ENCODE results near the gene SHANK1. TPM values are rescaled to one million over a fixed set of nuclear protein-coding genes. Genes with fewer than 3 reads are reported as not detected.
A peak's percentile ranks its signal among the peaks of the same experiment; 100 is the strongest.

SHANK1 gene
- polyA plus RNA-seq, 3 donors: not detected

- Histone ChIP-seq H3K27ac (ENCODE audit: low read depth in 1 of 2, low read length in 2 of 2) (no peak overlapping the region), H3K9me3 (replicated peaks in 1 of 2; ENCODE audit: control insufficient read depth in 1 of 2, insufficient read depth in 1 of 2, low read length in 2 of 2) (no peaks in the 10 kb centered on the region), H2AFZ (ENCODE audit: insufficient read depth, low read depth, low read length, poor library complexity, severe bottlenecking) (no peak overlapping the region), H3K4me3 (replicated peaks in 1 of 3; ENCODE audit: low read depth in 2 of 3, low read length in 3 of 3) (no peak overlapping the region), H3K4me1 (ENCODE audit: control insufficient read depth in 1 of 2, insufficient read depth in 2 of 2, low read length in 2 of 2) (no peaks in the 10 kb centered on the region), H3K36me3 (replicated peaks in 1 of 2; ENCODE audit: control insufficient read depth in 1 of 2, insufficient read depth in 2 of 2, low read length in 2 of 2) (no peaks in the 10 kb centered on the region), H3K9ac (ENCODE audit: insufficient read depth, low read length, poor library complexity, severe bottlenecking) (no peak overlapping the region), H3K4me2 (replicated peaks; ENCODE audit: extremely low read depth, low read length, poor library complexity, severe bottlenecking) (no peak overlapping the region), H4K20me1 (ENCODE audit: insufficient read depth, low read length) (no peaks in the 10 kb centered on the region), H3K27me3 (ENCODE audit: control insufficient read depth in 2 of 2, insufficient read depth in 2 of 2, low read length in 2 of 2) (peaks cover 25 to 66% of the 10 kb centered on the region in 2 donors), H3K79me2 (ENCODE audit: insufficient read depth, low read length) (no peaks in the 10 kb centered on the region)
- 59% methylated on average over 16 of the region's 23 CpGs for WGBS (ENCODE audit: insufficient coverage)
- peaks cover 0 to 16% (median 9%) of the 10 kb centered on the region in 7 donors for H3K9me3 Mint-ChIP-seq
- peak overlapping the region in 1 of 2 donors; percentile 83 for H3K4me3 Mint-ChIP-seq
- intact Hi-C loops (cut with micrococcal nuclease): loop anchor here (2.0 to 10.0 kb wide), 2 partner anchors 113 to 115 kb away; no protein-coding TSS in a partner anchor
- H3K36me3 Mint-ChIP-seq: peaks cover 0 to 1% of the 10 kb centered on the region in 2 donors
- H3K27me3 Mint-ChIP-seq (ENCODE audit: low read depth in 3 of 3): peaks cover 65 to 95% (median 74%) of the 10 kb centered on the region in 3 donors
- H3K4me1 Mint-ChIP-seq: no peaks in the 10 kb centered on the region
- TF ChIP-seq CTCF (IDR thresholded peaks at IDR 0.05): peak; percentile 86
- peak; percentile 12 to 43 (median 25) for DNase-seq
- H3K27ac Mint-ChIP-seq: no peak overlapping the region
These were observed 50.1 kb downstream of the SHANK1 start for GRCh38 chr19:50669302-50670101.

- 47% methylated on average over 8 of the region's 20 CpGs for WGBS (ENCODE audit: insufficient coverage)
- Histone ChIP-seq H3K4me2 (replicated peaks; ENCODE audit: extremely low read depth, low read length, poor library complexity, severe bottlenecking) (no peak overlapping the region), H3K4me3 (replicated peaks in 1 of 3; ENCODE audit: low read depth in 2 of 3, low read length in 3 of 3) (no peak overlapping the region), H3K36me3 (replicated peaks in 1 of 2; ENCODE audit: control insufficient read depth in 1 of 2, insufficient read depth in 2 of 2, low read length in 2 of 2) (no peaks in the 10 kb centered on the region), H4K20me1 (ENCODE audit: insufficient read depth, low read length) (no peaks in the 10 kb centered on the region), H3K79me2 (ENCODE audit: insufficient read depth, low read length) (no peaks in the 10 kb centered on the region), H3K9ac (ENCODE audit: insufficient read depth, low read length, poor library complexity, severe bottlenecking) (no peak overlapping the region), H3K4me1 (ENCODE audit: control insufficient read depth in 1 of 2, insufficient read depth in 2 of 2, low read length in 2 of 2) (no peaks in the 10 kb centered on the region), H2AFZ (ENCODE audit: insufficient read depth, low read depth, low read length, poor library complexity, severe bottlenecking) (no peak overlapping the region), H3K27me3 (ENCODE audit: control insufficient read depth in 2 of 2, insufficient read depth in 2 of 2, low read length in 2 of 2) (peaks cover 25 to 64% of the 10 kb centered on the region in 2 donors), H3K27ac (ENCODE audit: low read depth in 1 of 2, low read length in 2 of 2) (no peak overlapping the region), H3K9me3 (replicated peaks in 1 of 2; ENCODE audit: control insufficient read depth in 1 of 2, insufficient read depth in 1 of 2, low read length in 2 of 2) (no peaks in the 10 kb centered on the region)
- H3K36me3 Mint-ChIP-seq: peaks cover 0 to 1% of the 10 kb centered on the region in 2 donors
- intact Hi-C loops (cut with micrococcal nuclease): loop anchor here (2.0 to 10.0 kb wide), 2 partner anchors 114 to 116 kb away; no protein-coding TSS in a partner anchor
- no peaks in the 10 kb centered on the region for H3K4me1 Mint-ChIP-seq
- H3K27me3 Mint-ChIP-seq (ENCODE audit: low read depth in 3 of 3): peaks cover 64 to 95% (median 73%) of the 10 kb centered on the region in 3 donors
- H3K9me3 Mint-ChIP-seq: peaks cover 0 to 17% (median 9%) of the 10 kb centered on the region in 7 donors
- H3K27ac Mint-ChIP-seq: no peak overlapping the region
- no peak for DNase-seq
- H3K4me3 Mint-ChIP-seq: peak overlapping the region in 1 of 2 donors; percentile 83
- no peak for TF ChIP-seq CTCF (IDR thresholded peaks at IDR 0.05)
These were observed 50.7 kb downstream of the SHANK1 start for GRCh38 chr19:50668879-50669278.
